Measurements from ENCODE around the gene RNF126.

GRCh38 chr19:662207-662961 lies 630 bp downstream of the RNF126 start:
- TF ChIP-seq CTCF (IDR thresholded peaks at IDR 0.05; ENCODE audit: low read depth, low read length, poor library complexity, severe bottlenecking) (no peak), EZH2phosphoT487 (IDR thresholded peaks at IDR 0.05; ENCODE audit: borderline replicate concordance, low read length) (no peak)

Data from DOHH2 (cell line).